Pons (tissue), 1 donor: ENCODE data around the gene TIPIN.
A peak's percentile ranks its signal among the peaks of the same experiment; 100 is the strongest.
"Not testable (repeated sequence)": the region's sequence is repeated elsewhere in the genome, so short reads cannot be mapped to it uniquely, and the experiment has no call there.

ENCODE experiments used
- DNase-seq: peaks from one replicate; pipeline ENCODE4 v3.0.0-alpha.2; 2016; ENCODE audit warnings: low spot score

Gene TIPIN

DNA sequence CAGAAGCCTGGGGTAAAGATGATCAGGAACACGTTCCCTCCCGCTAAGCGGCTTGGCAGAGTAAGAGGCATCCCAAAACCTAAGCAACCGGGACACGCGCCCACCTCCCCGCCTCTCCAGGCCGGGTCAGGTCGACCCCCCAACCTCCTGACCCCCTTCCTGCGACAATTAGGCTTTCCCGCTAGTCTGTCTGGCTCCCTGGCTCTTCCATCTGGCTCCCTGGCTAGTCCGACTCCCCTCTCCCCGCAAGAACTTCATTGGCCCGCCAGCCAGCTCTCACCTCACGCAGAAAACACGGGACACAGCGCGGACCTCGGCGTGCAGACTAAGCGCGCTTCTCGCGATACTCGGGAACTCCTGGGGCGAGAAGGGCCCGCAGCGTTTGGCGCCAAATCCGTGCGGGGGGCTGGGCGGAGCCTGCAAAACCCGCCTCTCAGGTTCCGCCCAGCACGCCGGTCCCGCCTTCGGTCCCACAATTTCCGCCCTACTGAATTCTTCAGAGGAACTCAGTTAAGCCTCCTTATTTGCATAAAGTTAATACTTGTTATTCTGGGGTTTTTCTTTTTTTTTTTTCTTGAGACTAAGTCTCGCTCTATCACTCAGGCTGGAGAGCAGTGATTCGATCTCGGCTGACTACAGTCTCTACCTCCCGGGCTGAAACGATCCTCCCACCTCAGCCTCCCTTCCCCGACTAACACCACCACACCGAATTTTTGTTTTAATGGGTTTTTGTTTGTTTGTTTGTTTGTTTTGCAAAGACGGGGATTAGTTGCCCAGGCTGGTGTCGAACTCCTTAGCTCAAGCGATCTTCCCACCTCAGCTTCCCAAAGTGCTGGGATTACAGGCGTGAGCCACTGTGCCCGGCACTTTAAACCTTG lies at the start of gene TIPIN:
Gene TIPIN, minus strand, starts transcription at position 327 of the 878 bp plus-strand sequence. CDS start 3,738 bp downstream, outside the sequence.
- DNase-seq, result peak; percentile 68

- no peak for DNase-seq
Measured at GRCh38 chr15:66405615-66406014, 49.1 kb upstream of the TIPIN start.

DNA sequence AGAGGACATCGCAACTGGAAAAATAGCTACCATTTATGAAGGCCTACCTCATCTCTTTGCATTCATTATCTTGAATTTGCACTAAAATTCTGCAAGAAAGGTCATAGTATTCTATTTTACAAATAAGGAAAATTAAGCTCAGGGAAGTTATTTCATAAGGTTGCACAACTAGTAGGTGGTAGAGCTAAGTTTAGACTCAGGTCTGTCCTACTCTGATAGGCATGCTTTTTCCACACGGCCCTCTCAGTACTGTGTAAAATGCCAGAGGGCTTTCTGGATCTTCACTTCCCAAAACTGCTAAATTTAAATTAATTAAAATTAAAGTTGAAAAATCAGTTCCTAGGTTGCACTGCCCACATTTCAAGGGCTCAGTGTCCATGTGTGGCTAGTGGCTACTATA lies 48.5 kb upstream of the TIPIN start:
- DNase-seq, result no peak

DNA sequence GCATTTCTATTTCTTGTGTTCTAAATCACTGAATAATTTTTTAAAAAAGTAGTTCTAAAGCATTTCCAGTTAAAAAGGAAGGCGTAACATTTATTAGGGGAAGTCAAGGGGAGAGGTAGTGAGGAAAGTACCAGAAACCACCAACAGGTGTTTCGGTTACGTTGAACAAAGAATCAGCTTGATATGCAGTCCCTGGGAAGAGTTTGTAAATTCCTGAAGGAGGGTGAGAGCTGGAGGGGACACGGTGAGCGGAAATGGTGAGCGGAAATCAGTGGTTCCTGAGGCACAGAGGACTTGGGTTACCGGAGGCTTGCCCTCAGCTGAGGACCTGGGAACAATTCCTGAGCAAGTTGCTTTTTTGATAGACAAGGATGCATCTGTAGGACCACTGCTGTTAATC lies 48.0 kb upstream of the TIPIN start:
- DNase-seq, result no peak

DNA sequence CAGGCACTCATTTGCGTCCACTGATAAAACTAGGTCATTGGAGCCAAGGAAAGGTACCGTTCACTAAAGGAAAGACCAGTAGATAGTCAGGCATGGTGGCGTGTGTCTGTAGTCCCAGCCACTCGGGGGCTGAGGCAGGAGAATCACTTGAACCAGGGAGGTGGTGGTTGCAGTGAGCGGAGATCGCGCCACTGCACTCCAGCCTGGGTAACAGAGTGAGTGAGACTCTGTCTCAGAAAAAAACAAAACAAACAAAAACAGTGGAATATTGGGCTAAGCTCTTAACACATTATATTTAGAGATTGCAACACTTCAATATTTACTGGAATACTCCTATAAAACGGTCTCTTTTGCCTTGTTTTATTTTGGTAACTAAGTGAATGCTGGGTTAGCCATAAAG lies 47.6 kb upstream of the TIPIN start:
- no peak for DNase-seq

DNA sequence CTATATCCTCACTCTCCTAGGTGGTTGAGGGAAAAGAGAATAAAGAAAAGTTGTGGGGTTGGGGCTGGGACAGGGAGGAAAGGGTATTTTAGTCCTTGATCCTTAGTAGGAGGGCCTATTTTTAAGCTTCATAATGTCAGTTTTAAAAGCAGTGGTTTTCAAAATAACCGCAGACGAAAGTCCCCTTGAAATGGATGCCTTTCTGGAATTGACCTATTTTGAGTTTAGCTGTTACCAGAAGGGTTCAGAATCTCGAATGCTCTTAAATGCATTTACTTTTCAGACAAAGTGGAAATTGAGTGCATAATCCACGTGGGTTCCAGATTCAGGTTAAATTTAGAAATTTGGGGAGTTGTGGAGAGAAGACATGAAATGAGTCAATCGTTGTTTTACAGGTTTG lies 46.8 kb upstream of the TIPIN start:
- DNase-seq, result no peak

GRCh38 chr15:66402761-66403284 lies 46.3 kb upstream of the TIPIN start:
- DNase-seq, result no peak

GRCh38 chr15:66401130-66402021 lies 44.9 kb upstream of the TIPIN start:
- no peak for DNase-seq

DNA sequence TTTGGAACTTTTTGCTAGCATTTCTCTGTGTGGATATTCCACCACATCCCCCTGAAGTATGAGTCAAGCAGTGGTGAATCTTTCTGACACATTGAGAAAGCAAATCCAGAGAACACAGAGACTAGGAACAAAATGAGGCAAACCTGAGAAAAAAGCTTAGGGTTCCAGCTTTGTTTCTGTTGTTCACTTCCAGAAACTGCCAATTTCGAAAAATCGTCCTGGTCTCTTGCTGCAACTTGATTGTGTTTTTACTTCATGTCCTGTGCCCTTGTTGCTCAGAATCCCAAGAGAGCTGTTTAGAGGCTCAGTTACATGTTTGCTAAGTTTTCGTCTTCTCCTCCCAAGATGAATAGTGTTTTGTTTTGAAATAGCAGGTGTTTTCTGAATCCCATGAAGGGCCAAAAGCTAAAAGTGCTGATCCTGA lies 43.9 kb upstream of the TIPIN start:
- DNase-seq, result no peak

DNA sequence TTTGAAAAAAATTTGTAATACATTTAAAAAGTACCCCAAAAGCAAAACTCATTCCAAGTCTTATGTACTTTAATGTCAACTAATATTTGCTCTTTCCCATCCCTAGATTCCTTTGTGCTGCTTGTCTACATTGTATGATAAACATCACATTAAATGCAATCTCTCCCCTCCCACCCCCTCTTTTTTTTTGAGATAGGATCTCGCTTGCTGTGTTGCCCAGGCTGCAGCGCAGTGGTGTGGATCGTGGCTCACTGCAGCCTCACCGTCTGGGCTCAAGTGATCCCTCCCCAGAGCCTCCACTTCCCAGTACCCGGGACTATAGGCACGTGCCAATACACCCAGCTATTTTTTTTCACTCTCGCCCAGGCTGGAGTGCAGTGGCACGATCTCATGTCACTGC lies 42.8 kb upstream of the TIPIN start:
- DNase-seq, result no peak

DNA sequence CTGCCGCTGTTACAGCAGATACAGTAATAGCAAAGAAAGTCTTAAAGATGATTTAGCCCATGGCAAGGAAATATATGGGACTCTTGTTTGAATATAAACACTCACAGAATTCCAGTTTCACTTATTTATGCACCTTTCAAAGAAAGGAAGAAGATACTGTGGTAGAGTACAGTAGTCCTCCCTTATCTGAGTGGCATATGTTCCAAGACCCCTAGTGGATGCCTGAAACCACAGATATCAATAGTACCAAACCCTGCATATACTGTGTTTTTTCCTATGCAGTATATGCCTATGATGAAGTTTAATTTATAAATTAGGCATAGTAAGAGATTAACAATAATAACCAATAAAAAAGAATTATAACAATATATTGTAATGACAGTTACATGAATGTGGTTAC lies 38.4 kb upstream of the TIPIN start:
- no peak for DNase-seq

- DNase-seq, result no peak
Measured at GRCh38 chr15:66394472-66394871, 38.0 kb upstream of the TIPIN start.

DNA sequence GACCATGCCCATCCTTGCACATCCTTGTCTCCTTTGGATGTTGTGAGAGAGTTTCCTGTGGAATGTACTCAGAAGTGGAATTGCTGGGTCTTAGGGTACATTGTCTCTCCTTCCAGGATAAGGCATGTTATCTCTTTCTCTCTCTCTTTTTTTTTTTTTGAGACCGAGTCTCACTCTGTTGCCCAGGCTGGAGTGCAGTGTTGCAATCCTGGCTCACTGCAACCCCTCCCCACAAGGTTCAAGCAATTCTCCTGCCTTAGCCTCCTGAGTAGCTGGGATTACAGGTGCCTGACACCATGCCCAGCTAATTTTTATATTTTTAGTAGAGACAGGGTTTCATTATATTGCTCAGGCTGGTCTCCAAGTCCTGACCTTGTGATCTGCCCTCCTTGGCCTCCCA lies 36.6 kb upstream of the TIPIN start:
- DNase-seq, result not testable (repeated sequence)

GRCh38 chr15:66390678-66391077 lies 34.2 kb upstream of the TIPIN start:
- DNase-seq, result peak; percentile 49

DNA sequence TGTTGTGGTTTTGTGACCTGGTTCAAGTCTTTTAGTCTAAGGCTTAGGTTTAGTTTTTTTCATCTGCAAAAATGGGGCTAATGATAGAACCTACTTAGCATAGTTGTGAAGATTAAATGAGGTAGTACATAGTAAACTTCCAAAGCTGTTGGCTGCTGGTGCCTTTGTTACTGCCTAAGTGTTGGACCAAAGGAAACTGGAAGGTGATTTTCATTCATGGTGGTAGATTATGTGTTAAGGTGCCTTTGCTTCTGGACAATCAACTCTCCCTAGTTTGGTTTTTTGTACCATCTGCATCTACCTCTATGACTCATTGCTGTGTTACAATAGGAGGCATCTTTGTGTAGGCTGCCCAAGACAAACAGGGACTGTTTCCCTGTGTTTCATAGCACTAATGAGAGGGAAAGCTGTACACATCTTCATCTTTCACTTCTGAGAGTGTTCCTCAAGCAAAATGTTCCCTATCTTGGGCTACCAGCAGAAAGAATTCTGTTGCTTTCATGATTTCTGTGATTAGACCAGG lies 33.4 kb upstream of the TIPIN start:
- no peak for DNase-seq

- DNase-seq, result no peak
Measured at GRCh38 chr15:66389098-66389858, 32.8 kb upstream of the TIPIN start.

GRCh38 chr15:66388576-66388975 lies 32.1 kb upstream of the TIPIN start:
- no peak for DNase-seq

DNA sequence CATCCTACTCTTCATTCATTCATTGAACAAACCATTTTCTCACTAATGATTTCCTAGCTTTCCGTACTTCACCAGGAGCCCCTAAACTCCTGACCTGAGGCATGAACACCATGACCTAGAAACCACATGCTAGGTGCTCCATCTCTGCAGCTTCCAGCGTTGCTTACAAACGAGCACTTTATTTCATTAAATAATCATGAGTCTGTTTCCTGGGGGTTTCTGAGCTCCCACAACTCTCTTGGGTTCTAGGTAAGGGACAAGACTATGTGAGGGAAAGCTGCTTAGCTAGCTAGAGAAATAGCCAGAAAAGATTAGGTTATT lies 31.5 kb upstream of the TIPIN start:
- DNase-seq, result no peak

GRCh38 chr15:66387163-66388042 lies 30.9 kb upstream of the TIPIN start:
- peak; percentile 19 for DNase-seq

GRCh38 chr15:66386204-66387123 lies 30.0 kb upstream of the TIPIN start, which contains the start of gene MAP2K1:
Gene MAP2K1, plus strand, starts transcription at chr15:66386912. Its CDS starts 436 bp downstream, at chr15:66387348.
- peak; percentile 97 for DNase-seq
